NK-92 (cell line): ENCODE results near the gene CAB39L.
"Not testable (repeated sequence)": the region's sequence is repeated elsewhere in the genome, so short reads cannot be mapped to it uniquely, and the experiment has no call there.

Experiments used
- DNase-seq: peaks from one replicate; lab custom pipeline; 2025; ENCODE audit not compliant: unreplicated experiment; lab: John Stamatoyannopoulos, UW

CAB39L gene

DNA sequence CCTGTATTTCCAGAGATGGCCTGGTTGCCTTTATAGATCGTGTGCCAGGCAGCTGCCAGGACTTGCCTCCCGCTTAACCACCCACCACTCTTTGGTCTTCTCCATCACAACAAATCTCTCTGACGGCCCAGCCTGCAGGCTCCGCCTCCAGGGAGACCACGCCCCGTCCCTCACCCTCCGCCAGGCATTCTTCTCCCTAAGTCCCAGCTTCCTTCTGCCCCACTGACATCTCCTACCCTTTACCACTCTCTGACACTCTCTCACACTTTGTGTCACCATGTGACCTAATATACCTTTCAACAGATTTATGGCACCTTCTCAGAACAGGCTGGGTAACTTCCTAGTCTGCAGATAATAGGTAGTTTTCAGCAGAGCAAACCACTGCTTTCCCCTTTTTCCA lies 95.1 kb downstream of the CAB39L start:
- no peak for DNase-seq

DNA sequence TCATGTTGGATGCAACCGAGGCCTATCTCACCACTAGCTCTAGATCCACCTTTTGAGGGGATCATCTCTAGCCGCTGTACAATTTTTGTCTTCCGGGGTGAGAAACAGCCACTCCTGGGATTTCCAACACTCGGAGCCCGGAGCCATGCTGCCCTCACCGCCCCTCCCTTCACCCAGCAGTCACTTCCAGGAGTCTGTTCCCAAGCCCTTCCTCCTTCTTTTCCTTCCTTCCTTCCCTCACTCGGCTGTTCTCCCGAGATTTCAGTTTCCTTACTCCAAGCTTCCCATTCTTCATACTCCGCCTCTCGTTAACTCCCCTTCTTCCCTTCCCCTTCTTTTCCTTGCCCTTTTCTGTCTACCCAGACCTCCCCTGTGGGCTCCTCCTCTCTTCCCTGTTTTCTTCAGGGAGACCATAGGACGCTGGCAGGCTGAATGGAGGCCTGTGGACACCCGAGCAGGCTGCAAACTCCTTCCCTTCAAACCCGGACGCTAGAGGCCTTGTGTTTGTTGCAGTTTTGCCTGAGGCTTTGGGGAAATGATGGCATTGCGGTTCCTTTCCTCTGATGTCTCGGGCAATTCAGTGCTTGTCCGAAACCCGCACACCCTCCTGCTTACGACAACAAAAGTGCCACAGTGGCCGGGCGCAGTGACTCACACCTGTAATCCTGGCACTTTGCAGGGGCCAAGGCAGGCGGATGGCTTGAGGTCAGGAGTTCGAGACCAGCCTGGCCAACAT lies 96.0 kb downstream of the CAB39L start:
- DNase-seq, result no peak

DNA sequence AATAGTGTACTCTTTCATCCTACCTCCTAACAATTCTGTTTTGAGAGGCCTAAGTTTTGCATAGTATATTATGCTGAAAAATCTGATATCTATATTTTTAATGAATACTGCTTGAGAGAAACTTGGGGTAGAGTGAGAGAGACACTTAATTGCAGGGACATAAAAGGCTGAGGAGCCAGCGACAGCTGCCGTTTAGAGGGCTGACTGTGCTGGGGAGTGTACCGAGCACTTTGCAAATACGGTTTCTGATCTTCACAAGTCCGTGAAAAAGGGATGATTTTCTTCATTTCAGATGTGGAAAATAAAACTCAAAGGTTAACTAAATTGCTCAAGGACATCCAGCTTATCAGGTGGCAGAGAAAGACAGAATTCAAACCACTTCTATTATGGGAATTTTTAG lies 97.4 kb downstream of the CAB39L start:
- no peak for DNase-seq

DNA sequence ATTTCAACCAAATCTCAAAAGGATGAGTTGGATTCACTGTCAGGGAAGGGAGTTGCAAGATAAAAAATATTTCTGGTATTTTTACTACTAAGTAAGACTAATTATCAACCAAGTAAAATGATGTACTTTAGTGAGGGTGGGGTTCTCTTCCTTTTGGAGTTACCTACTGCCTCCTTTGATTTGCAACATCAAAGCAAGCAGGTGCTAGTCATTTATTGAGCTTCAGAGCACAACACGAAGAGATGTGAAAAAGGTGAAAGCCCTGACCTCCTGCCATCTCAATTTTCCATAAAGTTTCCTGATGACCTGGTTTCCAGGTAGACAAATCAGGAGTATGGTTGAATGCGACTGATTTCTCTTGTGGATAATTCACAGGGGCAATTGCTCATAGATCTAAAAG lies 100.1 kb downstream of the CAB39L start:
- DNase-seq, result no peak

DNA sequence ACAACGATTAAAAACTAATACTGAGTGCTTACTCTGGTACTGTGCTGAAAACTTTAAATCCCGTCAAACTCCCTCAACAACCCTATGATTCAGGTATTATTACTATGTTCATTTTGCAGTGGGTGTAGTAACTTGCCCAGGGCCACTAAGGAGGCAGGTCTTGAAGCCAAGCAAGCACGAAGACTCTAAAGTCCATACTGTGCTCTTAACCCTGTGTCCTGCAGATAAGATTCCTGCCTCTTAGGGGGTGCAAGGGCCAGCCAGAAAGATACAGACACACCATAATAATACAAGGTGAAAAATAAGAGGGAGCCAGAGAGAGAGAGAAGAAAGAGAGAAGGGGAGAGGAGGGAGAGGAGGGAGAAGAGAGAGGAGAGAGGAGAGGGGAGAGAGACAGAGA lies 100.6 kb downstream of the CAB39L start:
- no peak for DNase-seq

DNA sequence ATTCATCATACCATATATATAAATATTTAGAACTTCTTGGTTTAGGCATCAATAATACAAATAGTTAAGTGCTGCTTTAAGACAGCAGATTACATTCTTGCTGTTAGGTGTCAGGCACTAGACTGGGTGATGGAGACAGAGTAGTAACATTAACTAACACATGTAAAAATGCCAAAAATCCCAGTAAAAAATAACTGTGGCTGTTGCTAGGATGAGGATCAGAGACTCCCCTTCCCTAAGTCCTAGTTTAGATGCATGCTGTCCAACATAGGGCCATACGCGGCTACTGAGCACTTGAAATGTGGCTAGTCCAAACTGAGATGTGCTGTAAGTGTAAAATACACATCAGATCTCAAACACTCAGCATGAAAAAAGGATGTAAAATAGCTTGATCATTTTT lies 101.4 kb downstream of the CAB39L start:
- no peak for DNase-seq

DNA sequence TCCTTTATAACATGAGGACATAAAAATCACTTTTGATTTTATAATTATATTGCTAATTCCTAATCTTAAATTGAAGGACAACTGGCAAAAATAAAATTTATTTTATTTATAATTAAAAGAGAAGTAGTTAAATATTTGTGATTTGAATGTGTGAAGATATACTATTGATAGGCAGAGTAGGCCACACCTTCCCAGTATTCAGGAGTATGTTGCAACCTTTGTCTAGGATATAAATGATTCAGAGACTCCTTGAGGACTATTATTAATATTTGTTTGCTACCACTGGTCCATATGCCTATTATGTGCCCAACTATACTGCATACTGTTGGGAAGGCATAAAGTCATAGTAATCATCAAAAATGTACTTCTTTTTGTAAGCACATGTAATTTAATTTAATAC lies 101.9 kb downstream of the CAB39L start:
- DNase-seq, result no peak

DNA sequence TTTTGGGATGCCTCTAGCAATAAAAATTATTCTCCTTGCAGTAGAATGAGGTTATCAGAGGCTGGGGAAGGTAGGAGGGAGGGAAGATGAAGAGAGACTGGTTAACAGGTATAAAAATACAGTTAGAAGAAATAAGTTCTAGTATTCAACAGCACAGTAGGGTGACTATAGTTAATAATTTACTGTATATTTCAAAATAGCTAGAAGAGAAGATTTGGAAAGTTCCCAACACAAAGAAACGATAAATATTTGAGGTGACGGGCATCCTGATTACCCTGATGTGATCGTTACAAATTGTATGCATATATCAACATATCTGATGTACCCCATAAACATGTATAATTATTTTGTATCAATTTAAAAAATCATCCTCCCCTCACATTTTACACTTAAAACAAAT lies 102.3 kb downstream of the CAB39L start:
- no peak for DNase-seq

DNA sequence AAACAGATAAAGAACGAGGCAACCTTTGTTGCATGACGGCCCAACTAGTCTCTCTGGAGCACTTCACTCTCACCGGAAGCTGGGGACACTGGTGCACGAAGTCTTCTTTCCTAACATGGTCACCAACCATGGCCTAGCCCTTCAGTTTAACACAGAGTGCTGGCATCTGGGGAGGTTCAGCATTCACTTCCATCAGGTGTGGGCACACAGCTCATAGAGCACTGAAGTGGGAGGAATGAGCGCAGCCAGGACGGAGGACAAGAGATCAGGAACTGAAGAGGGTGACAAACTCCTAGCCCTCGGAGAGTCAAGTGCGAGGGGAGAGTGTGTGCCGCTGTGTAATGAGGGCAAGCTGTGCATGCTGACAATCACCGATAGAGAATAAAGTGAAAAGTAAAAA lies 103.7 kb downstream of the CAB39L start:
- DNase-seq, result no peak

DNA sequence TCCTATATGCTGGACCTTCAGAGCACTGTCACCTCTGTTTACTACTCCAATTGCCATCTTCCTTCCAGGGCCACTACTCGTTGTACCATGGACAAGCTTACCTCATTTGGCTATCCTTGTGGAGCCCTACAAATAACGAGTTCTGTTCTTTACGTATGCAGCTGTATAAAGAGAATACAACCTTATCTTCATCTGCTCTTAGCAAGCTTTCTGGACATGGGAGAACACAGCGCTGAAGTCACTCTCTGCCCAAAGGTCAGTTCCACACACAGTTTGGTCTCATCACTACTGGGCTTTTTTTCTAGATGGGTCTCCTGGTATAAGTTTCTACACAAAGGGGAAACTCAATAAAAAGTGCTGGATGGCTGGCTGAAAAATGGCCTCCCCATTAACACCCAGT lies 107.2 kb downstream of the CAB39L start:
- DNase-seq, result no peak

DNA sequence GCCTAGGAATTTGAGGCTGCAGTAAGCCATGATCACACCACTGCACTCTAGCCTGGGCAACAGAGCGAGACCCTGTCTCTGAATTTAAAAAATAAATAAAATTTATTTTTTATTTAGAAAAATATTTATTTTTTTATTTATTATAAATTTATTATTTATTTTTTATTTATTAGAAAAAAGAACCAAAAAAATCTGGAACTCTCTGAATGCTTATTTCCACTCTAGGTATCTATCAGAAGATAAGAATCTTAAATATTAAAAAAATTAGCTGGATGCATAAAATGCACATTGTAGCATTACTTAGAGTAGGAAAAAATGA lies 113.4 kb downstream of the CAB39L start:
- no peak for DNase-seq

DNA sequence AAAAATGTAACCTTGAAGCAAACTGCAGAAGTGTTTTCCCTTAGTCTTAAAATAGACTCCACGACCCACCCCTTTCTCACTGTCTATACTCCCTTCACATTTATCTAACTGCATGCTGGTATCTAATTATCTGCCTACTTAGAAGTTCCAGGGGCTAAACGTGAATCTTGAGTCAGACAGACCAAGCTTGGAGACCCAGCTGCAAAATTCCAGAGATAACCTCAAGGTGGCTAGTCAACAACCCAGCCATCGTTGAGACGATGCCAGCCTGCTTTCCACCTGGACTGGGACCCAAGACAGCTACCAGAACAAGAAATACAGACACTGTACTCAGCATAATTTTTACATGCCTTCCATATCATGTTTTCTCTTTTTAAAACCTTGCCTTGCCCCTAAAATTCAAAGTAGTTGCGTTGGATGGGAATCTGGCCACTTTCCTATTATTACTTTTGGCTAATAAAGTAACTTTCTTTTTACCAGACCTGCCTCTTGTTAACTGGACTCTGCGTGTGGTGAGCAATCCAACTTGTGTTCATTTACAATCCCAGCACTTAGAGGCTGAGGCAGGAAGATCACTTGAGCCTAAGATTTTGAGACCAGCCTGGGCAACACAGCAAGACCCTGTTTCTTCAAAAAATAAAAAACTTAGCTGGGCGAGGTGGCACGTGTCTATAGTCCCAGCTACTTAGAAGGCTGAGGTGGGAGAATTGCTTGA lies 113.9 kb downstream of the CAB39L start:
- no peak for DNase-seq

DNA sequence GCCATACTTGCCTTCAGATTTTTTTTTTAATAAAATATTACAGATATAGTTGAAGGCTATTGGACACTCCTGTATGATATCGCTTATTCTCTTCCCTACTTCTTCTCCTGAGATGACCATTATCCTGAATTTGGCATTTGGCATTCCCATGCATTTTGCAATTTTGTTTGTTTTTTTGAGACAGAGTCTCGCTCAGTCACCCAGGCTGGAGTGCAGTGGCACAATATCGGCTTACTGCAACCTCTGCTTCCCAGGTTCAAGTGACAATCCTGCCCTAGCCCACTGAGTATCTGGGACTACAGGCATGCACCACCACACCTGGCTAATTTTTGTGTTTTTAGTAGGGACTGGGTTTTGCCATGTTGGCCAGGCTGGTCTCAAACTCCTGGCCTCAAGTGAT lies 116.7 kb downstream of the CAB39L start:
- not testable (repeated sequence) for DNase-seq

DNA sequence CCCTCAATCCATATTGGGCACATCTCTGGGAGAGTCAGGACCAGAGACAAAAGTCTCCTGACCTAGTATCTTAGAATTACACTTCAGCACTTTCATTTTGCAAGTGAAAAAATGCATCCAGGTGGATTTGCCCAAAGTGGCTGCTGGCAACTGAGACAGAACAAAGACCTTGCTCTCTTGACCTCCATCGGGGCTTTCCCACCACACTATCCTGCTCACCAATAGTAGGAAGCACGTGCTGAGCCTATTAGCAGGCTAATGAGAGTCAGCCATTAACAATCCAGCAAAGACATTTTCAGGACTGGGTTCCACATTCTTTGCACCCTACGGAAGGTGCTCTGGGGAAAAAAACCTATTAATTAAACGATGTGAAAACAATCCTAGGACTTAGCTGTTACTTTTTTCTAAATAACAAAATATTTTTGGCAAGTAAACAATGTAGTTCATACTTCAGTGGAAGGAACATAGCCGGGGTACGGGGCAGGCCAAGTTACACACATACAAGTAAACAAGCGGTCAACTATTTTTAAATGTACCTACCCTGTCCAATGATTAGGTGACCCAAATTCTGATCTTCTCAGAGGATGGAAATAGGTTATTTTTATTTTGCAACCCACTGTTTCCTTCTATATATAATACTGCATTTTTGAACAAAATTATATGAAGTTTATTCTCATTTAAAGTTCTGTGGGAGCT lies 117.5 kb downstream of the CAB39L start:
- DNase-seq, result no peak

DNA sequence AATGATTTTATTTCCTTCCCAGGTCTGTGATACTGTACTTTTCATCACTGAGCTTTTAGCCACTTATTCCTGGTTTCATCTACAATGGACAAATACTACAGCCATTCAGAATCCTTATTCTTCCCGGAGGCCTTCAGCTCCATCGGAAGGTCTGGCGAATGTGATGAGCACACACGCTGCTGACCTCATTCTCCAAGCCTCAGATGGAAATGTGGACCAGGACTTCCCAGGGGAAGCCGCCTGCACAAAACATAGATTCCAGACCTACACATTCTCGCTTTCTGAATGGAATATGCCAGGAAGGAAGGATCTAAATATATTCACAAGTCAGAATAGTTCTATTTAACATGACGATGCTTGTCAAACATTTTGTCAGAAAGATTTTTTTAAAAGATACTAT lies 120.5 kb downstream of the CAB39L start:
- no peak for DNase-seq

DNA sequence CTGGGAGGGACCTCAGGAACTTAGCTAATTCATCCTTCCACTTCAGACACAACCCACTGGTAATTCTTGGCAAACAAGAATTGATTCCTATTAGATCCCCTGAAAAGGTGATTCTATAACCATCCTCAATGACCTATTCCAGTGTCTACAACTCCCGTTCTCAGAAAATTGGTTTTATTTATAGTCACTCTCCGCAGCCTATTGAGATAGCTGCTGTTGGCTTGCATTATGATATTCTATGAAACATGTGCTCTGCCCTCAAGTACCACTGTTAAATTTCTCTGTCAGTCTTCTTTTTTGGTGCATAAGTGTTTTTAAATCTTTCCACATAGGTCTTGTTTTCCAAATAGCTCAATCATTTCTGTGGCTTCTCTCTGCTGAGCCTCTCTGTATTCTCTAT lies 121.2 kb downstream of the CAB39L start:
- no peak for DNase-seq

DNA sequence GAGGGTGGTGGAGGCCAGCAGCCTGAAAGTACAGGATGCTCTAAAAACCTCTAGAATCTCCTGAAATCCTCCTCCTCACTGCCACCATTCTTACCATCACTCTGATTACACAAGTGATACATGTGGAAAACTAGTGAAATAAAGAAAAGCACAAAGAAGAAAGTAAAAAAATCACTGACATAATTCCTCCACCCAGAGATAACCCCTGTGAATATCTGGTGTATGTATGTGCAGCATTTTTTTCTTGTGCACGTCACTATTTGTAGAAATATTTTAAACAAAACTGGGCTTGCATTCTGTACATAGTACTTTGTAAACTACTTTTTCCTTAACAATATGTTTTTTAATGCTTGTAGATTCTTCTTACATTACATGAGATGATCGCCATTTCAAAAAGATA lies 122.9 kb downstream of the CAB39L start:
- no peak for DNase-seq

DNA sequence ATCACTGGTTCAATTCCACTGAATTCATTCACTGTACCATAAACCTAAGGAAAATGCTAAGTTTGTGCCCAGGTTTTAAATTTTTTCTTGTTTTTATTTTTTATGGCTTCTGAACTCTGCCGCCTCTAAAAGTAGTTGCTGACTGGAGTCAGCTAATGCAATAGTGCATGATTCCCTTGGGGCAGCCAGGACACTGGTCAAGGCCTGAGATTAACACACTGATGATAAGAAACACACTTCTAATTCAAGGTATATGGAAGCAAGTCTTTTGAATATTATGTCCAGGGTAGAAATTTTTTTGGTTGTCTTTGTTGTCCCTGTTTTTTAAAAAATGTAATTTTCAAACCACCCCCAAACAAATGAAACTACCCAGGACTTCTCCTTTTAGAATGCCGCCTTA lies 123.9 kb downstream of the CAB39L start:
- DNase-seq, result no peak

DNA sequence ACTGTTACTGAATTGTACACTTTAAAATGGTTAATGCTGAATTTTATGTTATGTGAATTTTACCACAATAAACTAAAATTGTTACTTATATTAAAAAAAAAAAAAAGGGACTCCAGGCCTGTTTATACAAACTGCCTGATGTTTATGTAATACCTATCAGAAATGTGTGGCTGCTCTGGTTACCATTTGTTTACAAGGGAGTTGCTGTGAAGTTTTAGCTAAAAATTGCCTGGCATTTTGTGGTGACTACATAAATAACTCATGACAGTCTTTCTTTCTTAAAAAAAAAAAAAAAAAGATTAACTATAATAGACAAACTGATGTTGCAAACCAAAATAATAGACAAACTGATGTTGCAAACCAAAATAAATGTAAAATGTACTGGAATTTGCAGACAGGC lies 124.3 kb downstream of the CAB39L start:
- no peak for DNase-seq

DNA sequence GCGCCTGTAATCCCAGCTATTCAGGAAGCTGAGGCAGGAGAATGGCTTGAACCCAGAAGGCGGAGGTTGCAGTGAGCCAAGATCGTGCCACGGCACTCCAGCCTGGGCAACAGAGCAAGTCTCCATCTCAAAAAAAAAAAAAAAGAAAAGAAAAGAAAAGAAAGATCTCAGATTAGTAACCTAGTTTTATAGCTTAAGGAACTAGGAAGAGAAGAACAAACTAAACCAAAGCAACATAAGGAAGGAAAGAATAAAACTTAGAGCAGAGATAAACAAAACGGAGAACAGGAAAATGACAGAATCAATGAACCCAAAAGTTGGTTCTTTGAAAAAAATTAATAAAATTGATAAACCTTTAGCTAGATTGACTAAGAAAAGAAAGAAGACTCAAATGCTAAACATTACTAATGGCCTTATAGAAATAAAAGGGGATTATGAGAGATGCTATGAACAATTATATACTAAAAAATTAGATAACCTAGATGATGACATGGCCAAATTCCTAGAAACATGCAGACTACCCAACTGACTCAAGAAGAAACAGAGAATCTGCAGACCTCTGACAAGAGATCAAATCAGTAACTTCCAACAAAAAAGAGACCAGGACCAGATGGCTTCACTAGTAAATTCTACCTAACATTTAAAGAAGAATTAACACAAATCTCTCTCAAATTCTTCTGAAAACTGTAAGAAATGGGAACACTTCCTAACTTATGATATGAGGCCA lies 127.9 kb downstream of the CAB39L start:
- no peak for DNase-seq

DNA sequence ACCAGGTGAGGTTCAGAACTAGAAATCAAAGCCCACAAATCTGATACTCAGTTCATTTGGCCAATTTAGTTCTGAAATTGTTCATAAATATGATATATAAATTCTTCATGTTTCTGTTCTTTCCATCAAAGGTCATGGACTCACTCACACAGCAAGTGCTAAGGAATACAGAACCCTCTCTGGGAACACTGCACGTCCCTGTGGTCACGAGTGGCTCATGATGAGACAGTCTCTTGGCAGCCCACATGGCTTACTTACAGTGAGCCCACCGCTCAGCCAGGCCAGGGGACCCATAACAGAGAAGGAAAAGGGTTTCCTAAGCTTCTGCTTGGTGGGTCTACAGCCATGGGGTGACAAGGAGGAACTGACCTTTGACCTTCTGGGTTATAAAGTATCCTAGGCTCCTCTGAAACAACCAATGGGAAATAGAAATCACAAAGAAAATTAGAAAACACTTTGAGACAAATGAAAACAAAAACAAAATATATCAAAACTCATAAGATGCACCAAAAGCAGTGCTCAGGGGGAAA lies 128.8 kb downstream of the CAB39L start:
- no peak for DNase-seq
